Measurements from ENCODE around the gene CIRBP. TPM values are rescaled to one million over a fixed set of nuclear protein-coding genes. Genes with fewer than 3 reads are reported as not detected.
A peak's percentile ranks its signal among the peaks of the same experiment; 100 is the strongest.

CIRBP gene
- total RNA-seq, 1 experiment from 2014 or later = 263 TPM

DNA sequence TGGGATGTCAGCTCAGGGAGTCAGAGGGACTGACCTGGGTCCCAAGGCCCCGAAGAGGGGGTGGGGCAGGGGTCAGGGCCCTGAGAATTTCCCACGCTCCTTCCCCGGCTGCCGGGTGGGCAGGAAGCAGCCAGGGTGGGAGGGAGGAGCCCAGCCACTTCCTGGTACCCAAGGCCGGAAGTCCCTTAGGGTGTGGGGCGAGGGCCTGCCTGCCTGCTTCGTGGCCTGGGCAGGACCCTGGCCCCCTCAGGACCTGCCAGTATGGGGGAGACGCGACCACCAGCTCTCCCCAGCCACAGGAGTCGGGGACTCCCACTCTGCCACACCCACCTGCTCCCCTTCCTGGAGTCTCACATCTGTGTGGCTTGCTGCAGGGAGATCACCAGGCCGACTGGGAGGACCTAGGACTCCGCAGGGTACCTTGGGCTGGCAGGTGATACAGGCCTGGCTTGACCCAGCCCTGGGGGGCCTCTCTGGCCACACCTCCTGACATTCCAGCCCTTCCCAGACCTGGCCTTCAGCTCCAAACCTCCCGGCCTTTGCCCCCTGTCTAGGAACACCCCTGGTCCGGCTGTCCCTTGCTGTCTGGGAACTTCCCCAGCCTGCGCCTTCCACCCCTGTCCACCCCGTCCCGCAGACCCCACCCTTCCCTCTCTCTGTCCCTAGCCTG is 9.8 kb upstream of the CIRBP start:
- Mint-ChIP-seq H3K9me3 (no peaks in the 10 kb centered on the region; a peak in 2 of 5 replicates), H3K36me3 (ENCODE audit: insufficient read depth in 1 of 3, low read depth in 3 of 3) (peaks cover 17 to 47% (median 39%) of the 10 kb centered on the region in 3 experiments), H3K27ac (peak overlapping the region; percentile 88 to 93 (median 90)), H3K27me3 (ENCODE audit: low read depth) (no peaks in the 10 kb centered on the region; the same call in 1 of the 2 replicates), H3K4me1 (peaks cover 44 to 56% of the 10 kb centered on the region in 2 experiments), H3K4me3 (peak overlapping the region; percentile 34 to 66)
- Histone ChIP-seq H3K9ac (ENCODE audit: extremely low read depth, insufficient read length, low read length) (no peak overlapping the region), H2BK5ac (ENCODE audit: insufficient read length, low read length) (no peak overlapping the region), H3K79me2 (ENCODE audit: insufficient read depth, low read length) (no peaks in the 10 kb centered on the region), H3K18ac (ENCODE audit: insufficient read length, low read depth, low read length) (peak overlapping the region; percentile 36), H4K91ac (ENCODE audit: insufficient read length, low read depth, low read length) (no peak overlapping the region), H3T11ph (ENCODE audit: low read length) (no peak overlapping the region), H3K23ac (ENCODE audit: insufficient read length, low read depth, low read length) (no peak overlapping the region), H3K4ac (ENCODE audit: low read depth, low read length) (no peak overlapping the region), H4K5ac (ENCODE audit: insufficient read length, low read depth, low read length) (no peak overlapping the region), H2BK12ac (ENCODE audit: insufficient read length, low read depth, low read length) (no peak overlapping the region), H4K8ac (replicated peaks; ENCODE audit: insufficient read length, low read depth, low read length) (no peak overlapping the region), H2BK15ac (ENCODE audit: low read depth, low read length) (no peak overlapping the region), H3K4me1 (ENCODE audit: insufficient read depth, low read length) (no peaks in the 10 kb centered on the region), H2BK120ac (ENCODE audit: low read depth, low read length, poor library complexity, severe bottlenecking) (no peak overlapping the region), H3K79me1 (ENCODE audit: insufficient read depth, low read depth, low read length, poor library complexity, severe bottlenecking) (no peaks in the 10 kb centered on the region), H2AK5ac (ENCODE audit: insufficient read length, low read length) (no peak overlapping the region), H3K23me2 (ENCODE audit: insufficient read length, low read depth, low read length, poor library complexity, severe bottlenecking) (peaks cover 18% of the 10 kb centered on the region), H3K14ac (ENCODE audit: insufficient read depth, low read length) (no peak overlapping the region), H2AFZ (ENCODE audit: low read length) (no peak overlapping the region), H3K27me3 (ENCODE audit: insufficient read depth, low read length) (no peaks in the 10 kb centered on the region), H4K20me1 (ENCODE audit: control insufficient read depth, insufficient read depth, insufficient read length) (no peaks in the 10 kb centered on the region), H3K27ac (ENCODE audit: insufficient read length, low read depth, low read length) (no peak overlapping the region), H3K9me3 (ENCODE audit: control insufficient read depth, low read depth, low read length) (no peaks in the 10 kb centered on the region), H3K56ac (ENCODE audit: insufficient read length, low read depth, low read length) (no peak overlapping the region), H2BK20ac (ENCODE audit: low read depth, low read length, poor library complexity, severe bottlenecking) (no peak overlapping the region), H3K4me2 (ENCODE audit: insufficient read depth, insufficient read length, low read length) (no peak overlapping the region)
- DNase-seq = peak; percentile 90
- TF ChIP-seq, protein P1, sequence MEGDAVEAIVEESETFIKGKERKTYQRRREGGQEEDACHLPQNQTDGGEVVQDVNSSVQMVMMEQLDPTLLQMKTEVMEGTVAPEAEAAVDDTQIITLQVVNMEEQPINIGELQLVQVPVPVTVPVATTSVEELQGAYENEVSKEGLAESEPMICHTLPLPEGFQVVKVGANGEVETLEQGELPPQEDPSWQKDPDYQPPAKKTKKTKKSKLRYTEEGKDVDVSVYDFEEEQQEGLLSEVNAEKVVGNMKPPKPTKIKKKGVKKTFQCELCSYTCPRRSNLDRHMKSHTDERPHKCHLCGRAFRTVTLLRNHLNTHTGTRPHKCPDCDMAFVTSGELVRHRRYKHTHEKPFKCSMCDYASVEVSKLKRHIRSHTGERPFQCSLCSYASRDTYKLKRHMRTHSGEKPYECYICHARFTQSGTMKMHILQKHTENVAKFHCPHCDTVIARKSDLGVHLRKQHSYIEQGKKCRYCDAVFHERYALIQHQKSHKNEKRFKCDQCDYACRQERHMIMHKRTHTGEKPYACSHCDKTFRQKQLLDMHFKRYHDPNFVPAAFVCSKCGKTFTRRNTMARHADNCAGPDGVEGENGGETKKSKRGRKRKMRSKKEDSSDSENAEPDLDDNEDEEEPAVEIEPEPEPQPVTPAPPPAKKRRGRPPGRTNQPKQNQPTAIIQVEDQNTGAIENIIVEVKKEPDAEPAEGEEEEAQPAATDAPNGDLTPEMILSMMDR (conservative IDR thresholded peaks at IDR 0.05) = no peak
- no CpG with 5 or more reads among the region's 17 CpGs for WGBS (ENCODE audit: extremely low coverage, insufficient read length, low lambda C conversion rate)
